ENCODE data around the gene KRTAP1-3.

DNA sequence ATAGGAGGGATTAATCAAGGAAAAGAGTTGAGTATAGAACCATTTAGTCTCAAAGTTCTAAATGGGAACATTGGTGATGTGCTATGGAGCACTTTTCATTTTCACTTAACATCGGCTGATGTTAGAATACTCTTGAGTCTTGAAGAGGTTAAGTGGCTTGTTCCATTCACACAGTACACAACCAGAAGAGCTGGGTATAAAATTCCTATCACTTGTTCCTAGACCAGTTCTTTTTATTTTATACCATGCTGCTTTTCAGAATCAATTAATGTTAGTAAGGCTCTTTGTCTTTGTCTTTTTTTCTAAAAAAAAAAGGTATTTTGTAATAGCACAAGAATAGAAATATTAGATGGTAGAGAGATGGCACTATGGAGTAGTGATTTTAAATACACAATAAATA lies 8.3 kb upstream of the KRTAP1-3 start:
- TF ChIP-seq FOXP4 (CRISPR knock-in tag; IDR thresholded peaks at IDR 0.05), result no peak
- no peak for TF ChIP-seq ESRRA (CRISPR knock-in tag; IDR thresholded peaks at IDR 0.05; ENCODE audit: borderline replicate concordance)
- no peak for TF ChIP-seq CTCF (IDR thresholded peaks at IDR 0.05)
- TF ChIP-seq ZNF138 (CRISPR knock-in tag; conservative IDR thresholded peaks at IDR 0.05), result no peak
- TF ChIP-seq ATF1 (CRISPR knock-in tag; IDR thresholded peaks at IDR 0.05), result no peak
- TF ChIP-seq E2F5 (CRISPR knock-in tag; IDR thresholded peaks at IDR 0.05), result no peak
- TF ChIP-seq ZBTB21 (CRISPR knock-in tag; IDR thresholded peaks at IDR 0.05; ENCODE audit: borderline replicate concordance), result no peak
- no peak for TF ChIP-seq GABPB1 (CRISPR knock-in tag; IDR thresholded peaks at IDR 0.05)
- TF ChIP-seq ZNF121 (CRISPR knock-in tag; IDR thresholded peaks at IDR 0.05), result no peak
- TF ChIP-seq, protein P1, sequence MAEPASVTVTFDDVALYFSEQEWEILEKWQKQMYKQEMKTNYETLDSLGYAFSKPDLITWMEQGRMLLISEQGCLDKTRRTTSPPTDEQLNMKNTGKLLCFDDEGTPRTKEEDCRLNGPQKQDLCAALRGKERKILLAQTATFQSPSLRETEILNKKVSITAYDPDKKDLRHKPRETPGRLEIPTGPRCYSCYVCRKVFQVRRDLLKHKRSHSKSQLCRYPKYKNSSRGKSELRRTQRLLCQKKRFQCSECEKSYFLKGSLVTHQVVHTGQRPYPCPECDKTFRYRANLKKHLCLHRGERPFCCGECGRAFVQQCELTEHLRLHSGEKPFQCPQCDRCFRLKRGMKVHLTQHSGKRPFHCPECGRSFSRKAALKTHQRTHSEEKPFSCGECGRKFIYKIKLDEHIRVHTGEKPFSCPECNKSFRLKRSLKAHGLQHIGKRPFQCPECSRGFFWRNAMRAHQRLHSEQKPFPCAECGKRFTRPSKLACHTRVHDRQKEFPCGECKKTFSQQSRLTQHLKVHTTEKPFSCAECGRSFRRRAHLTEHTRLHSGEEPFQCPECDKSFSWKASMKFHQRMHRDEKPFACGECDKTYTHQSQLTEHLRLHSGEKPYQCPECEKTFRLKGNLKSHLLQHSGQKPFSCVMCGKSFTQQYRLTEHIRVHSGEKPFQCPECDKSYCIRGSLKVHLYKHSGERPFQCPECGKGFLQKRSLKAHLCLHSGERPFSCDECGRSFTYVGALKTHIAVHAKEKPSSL (CRISPR knock-in tag; conservative IDR thresholded peaks at IDR 0.05), result no peak
- TF ChIP-seq STAT6 (CRISPR knock-in tag; conservative IDR thresholded peaks at IDR 0.05; ENCODE audit: low read depth), result no peak
- TF ChIP-seq ZNF317 (CRISPR knock-in tag; IDR thresholded peaks at IDR 0.05; ENCODE audit: borderline replicate concordance, low read depth), result no peak
- TF ChIP-seq IRF1 (CRISPR knock-in tag; IDR thresholded peaks at IDR 0.05), result no peak
- TF ChIP-seq NFYB (CRISPR knock-in tag; conservative IDR thresholded peaks at IDR 0.05; ENCODE audit: low read depth), result no peak
